Measurements from ENCODE around the gene TRIM40. TPM values are rescaled to one million over a fixed set of nuclear protein-coding genes. Genes with fewer than 3 reads are reported as not detected.
"Not testable (repeated sequence)": the region's sequence is repeated elsewhere in the genome, so short reads cannot be mapped to it uniquely, and the experiment has no call there.

Gene TRIM40
- total RNA-seq, 4 donors from 2014 or later, result 10.9 to 13.7 (median 12.7) TPM; not detected in 1

- Histone ChIP-seq H3K4me3 (no peak overlapping the region), H3K27ac (peak overlapping the region in 3 of 4 donors; percentile 2 to 59 (median 25)), H3K27me3 (peaks cover 0 to 8% of the 10 kb centered on the region in 2 donors), H3K9me3 (no peaks in the 10 kb centered on the region), H3K4me1 (peaks cover 0 to 14% (median 2%) of the 10 kb centered on the region in 4 donors), H3K36me3 (no peaks in the 10 kb centered on the region)
- DNase-seq, result no peak
- TF ChIP-seq, protein P1, sequence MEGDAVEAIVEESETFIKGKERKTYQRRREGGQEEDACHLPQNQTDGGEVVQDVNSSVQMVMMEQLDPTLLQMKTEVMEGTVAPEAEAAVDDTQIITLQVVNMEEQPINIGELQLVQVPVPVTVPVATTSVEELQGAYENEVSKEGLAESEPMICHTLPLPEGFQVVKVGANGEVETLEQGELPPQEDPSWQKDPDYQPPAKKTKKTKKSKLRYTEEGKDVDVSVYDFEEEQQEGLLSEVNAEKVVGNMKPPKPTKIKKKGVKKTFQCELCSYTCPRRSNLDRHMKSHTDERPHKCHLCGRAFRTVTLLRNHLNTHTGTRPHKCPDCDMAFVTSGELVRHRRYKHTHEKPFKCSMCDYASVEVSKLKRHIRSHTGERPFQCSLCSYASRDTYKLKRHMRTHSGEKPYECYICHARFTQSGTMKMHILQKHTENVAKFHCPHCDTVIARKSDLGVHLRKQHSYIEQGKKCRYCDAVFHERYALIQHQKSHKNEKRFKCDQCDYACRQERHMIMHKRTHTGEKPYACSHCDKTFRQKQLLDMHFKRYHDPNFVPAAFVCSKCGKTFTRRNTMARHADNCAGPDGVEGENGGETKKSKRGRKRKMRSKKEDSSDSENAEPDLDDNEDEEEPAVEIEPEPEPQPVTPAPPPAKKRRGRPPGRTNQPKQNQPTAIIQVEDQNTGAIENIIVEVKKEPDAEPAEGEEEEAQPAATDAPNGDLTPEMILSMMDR (IDR thresholded peaks at IDR 0.05), result no peak
- TF ChIP-seq POLR2A (IDR thresholded peaks at IDR 0.05), result no peak
These were observed 5.7 kb upstream of the TRIM40 start for GRCh38 chr6:30130179-30130679.

GRCh38 chr6:30130887-30131862 lies 4.8 kb upstream of the TRIM40 start:
- peak in 2 of 3 donors; percentile 66 to 86 for DNase-seq
- peak overlapping the region in 3 of 4 donors; percentile 2 to 59 (median 25) for H3K27ac ChIP-seq
- peaks cover 0 to 8% of the 10 kb centered on the region in 2 donors for H3K27me3 ChIP-seq
- no peak for TF ChIP-seq POLR2A (IDR thresholded peaks at IDR 0.05)
- TF ChIP-seq, protein P1 (IDR thresholded peaks at IDR 0.05), result peak; percentile 87 to 100 (median 99)
- H3K9me3 ChIP-seq, result no peaks in the 10 kb centered on the region
- H3K4me3 ChIP-seq, result no peak overlapping the region
- H3K36me3 ChIP-seq, result no peaks in the 10 kb centered on the region
- peaks cover 0 to 14% (median 2%) of the 10 kb centered on the region in 4 donors for H3K4me1 ChIP-seq

DNA sequence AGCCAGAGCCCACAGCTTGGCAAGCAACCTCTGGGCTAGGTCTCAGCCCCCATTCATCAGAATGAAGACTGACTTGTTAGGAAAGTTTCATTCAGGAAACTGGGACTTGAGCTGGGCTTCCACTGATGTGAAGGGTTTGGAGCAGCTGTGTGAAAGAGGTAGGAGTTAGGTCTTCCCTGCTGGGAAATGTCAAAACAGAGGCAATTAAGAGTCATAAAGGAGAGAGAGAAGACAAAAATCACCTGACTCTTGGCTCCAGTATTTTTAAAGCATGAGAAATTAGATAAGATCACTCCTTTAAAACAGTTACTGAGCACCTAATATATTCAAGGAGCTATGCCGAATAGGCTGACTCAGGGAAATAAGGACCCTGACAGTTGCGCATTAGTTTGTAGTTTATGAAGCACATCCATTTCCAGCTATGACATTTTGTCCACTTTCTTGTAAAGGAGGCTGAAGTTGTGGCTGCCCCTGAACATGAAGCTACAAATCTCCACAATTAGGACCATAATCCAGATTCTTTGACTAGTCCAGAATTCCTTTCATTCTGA lies 3.9 kb upstream of the TRIM40 start:
- no peak for DNase-seq
- Histone ChIP-seq H3K36me3 (no peaks in the 10 kb centered on the region), H3K27ac (no peak overlapping the region), H3K4me3 (no peak overlapping the region), H3K9me3 (no peaks in the 10 kb centered on the region), H3K4me1 (peaks cover 0 to 14% (median 2%) of the 10 kb centered on the region in 4 donors), H3K27me3 (peaks cover 0 to 8% of the 10 kb centered on the region in 2 donors)
- no peak for TF ChIP-seq POLR2A (IDR thresholded peaks at IDR 0.05)
- TF ChIP-seq, protein P1 (IDR thresholded peaks at IDR 0.05), result no peak

DNA sequence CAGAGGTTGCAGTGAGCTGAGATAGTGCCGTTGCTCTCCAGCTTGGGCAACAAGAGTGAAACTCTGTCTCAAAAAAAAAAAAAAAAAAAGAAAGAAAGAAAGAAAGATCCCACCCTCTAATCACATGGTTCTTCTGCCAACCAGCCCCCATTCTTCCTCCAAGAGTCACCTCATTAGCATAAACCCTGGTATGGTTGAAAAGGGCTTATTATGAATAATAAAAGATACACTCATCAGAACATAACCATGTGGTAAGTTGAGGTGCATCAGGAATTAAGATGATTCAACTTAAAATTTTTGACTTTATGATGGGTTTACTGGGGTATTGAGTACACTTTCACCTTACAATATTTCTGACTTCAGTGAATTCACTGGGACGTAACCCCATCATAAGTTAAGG lies 793 bp upstream of the TRIM40 start:
- DNase-seq, result no peak
- no peak for TF ChIP-seq POLR2A (IDR thresholded peaks at IDR 0.05)
- TF ChIP-seq, protein P1 (IDR thresholded peaks at IDR 0.05), result no peak
- no peaks in the 10 kb centered on the region for H3K36me3 ChIP-seq
- peaks cover 0 to 8% (median 0%) of the 10 kb centered on the region in 4 donors for H3K4me1 ChIP-seq
- no peak overlapping the region for H3K4me3 ChIP-seq
- no peaks in the 10 kb centered on the region for H3K27me3 ChIP-seq
- H3K27ac ChIP-seq, result peak overlapping the region in 1 of 4 donors; percentile 66
- no peaks in the 10 kb centered on the region for H3K9me3 ChIP-seq

DNA sequence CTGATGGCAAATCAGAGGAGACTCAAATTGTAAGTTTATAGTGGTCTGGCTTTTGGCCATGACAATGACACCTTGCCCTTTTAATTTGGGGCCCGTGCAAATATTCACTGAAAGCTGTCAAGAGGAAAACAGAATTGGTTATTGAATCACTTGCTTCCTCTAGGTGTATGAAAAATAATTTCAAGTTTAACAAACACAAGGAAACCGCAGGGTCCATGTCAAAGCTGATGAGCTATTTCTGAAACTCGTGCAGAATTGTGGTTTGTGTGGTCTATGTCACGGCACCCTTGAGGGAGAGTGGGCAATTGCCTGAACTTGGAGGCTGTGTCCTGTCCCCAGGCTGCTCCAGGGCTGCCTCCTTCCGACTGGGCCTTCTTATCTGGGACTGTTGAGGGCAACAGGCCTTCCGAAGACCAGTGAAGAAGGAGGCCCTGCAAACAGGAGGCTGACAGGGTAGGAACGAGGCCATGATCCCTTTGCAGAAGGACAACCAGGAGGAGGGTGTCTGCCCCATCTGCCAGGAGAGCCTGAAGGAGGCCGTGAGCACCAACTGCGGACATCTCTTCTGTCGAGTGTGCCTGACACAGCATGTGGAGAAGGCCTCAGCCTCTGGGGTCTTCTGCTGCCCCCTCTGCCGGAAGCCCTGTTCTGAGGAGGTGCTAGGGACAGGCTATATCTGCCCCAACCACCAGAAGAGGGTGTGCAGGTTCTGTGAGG lies 788 bp downstream of the TRIM40 start:
- H3K4me1 ChIP-seq, result no peaks in the 10 kb centered on the region
- no peaks in the 10 kb centered on the region for H3K27me3 ChIP-seq
- H3K4me3 ChIP-seq, result peak overlapping the region in 2 of 4 donors; percentile 25 to 35
- H3K9me3 ChIP-seq, result no peaks in the 10 kb centered on the region
- peak overlapping the region in 2 of 4 donors; percentile 38 to 66 for H3K27ac ChIP-seq
- H3K36me3 ChIP-seq, result no peaks in the 10 kb centered on the region
- no peak for DNase-seq
- no peak for TF ChIP-seq POLR2A (IDR thresholded peaks at IDR 0.05)
- TF ChIP-seq, protein P1 (IDR thresholded peaks at IDR 0.05), result no peak

- not testable (repeated sequence) for H3K4me1 ChIP-seq, H3K27ac ChIP-seq, H3K9me3 ChIP-seq, H3K27me3 ChIP-seq, H3K4me3 ChIP-seq, H3K36me3 ChIP-seq, DNase-seq
These were observed 4.3 kb downstream of the TRIM40 start for GRCh38 chr6:30140240-30140639.
